ENCODE data around the gene INHA. TPM values are rescaled to one million over a fixed set of nuclear protein-coding genes. Genes with fewer than 3 reads are reported as not detected.

Gene INHA
- total RNA-seq, 2 experiments from 2014 or later = not detected

DNA sequence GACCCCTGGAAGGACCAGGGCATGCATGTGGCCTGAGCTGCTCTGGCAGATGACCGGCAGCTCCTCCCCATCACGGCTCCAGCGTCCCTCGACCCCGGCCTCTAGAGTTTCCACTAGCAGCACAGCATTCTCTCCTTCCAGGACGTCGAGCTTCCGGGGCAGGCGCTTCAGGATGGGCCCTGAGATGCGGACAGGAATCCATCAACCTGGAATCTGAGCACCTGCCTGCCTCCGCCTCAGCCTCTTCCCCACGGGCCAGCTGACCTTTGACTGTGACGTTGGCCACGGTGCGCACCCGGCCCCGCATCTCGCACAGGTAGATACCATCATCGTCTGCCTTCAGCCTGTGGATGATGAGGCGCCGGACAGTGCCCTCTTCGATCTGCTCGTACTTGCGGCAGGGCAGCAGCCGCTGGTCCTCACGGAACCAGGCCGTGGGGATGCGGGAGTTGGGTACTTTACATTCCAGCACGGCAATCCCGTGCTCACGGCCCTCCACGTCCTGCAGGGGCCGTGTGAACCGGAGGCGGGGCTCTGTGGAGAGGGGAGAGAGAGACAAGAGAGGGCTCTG, 4.2 kb upstream of the INHA start:
- Mint-ChIP-seq H3K9me3 (no peaks in the 10 kb centered on the region), H3K27ac (no peak overlapping the region), H3K4me3 (no peak overlapping the region), H3K36me3 (ENCODE audit: low read depth) (no peaks in the 10 kb centered on the region), H3K4me1 (ENCODE audit: low read depth) (no peaks in the 10 kb centered on the region), H3K27me3 (peaks cover 55% of the 10 kb centered on the region)
- intact Hi-C loops (cut with DNase I, micrococcal nuclease) = no loop called here
- H3K9me3 ChIP-seq (ENCODE audit: control insufficient read depth in 1 of 2, insufficient read depth in 1 of 2, low read length in 2 of 2) = peaks cover 0 to 4% of the 10 kb centered on the region in 2 experiments
- H3K27ac ChIP-seq (ENCODE audit: low read depth in 1 of 2, low read length in 2 of 2) = no peak overlapping the region
- peaks cover 24 to 44% of the 10 kb centered on the region in 2 experiments for H3K27me3 ChIP-seq (ENCODE audit: control insufficient read depth in 1 of 2, insufficient read depth in 2 of 2, low read length in 2 of 2)
- ChIA-PET POLR2A (no interaction called here), CTCF (no interaction called here)
- ATAC-seq (ENCODE audit: poor library complexity) (no peak), DNase-seq (no peak)
- H3K4me1 ChIP-seq (ENCODE audit: insufficient read depth, low read length) = peaks cover 8% of the 10 kb centered on the region
- no peaks in the 10 kb centered on the region for H3K36me3 ChIP-seq (ENCODE audit: insufficient read depth, low read length)
- H3K4me3 ChIP-seq (ENCODE audit: low read length) = no peak overlapping the region
- TF ChIP-seq, protein P1, sequence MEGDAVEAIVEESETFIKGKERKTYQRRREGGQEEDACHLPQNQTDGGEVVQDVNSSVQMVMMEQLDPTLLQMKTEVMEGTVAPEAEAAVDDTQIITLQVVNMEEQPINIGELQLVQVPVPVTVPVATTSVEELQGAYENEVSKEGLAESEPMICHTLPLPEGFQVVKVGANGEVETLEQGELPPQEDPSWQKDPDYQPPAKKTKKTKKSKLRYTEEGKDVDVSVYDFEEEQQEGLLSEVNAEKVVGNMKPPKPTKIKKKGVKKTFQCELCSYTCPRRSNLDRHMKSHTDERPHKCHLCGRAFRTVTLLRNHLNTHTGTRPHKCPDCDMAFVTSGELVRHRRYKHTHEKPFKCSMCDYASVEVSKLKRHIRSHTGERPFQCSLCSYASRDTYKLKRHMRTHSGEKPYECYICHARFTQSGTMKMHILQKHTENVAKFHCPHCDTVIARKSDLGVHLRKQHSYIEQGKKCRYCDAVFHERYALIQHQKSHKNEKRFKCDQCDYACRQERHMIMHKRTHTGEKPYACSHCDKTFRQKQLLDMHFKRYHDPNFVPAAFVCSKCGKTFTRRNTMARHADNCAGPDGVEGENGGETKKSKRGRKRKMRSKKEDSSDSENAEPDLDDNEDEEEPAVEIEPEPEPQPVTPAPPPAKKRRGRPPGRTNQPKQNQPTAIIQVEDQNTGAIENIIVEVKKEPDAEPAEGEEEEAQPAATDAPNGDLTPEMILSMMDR (IDR thresholded peaks at IDR 0.05) = no peak

DNA sequence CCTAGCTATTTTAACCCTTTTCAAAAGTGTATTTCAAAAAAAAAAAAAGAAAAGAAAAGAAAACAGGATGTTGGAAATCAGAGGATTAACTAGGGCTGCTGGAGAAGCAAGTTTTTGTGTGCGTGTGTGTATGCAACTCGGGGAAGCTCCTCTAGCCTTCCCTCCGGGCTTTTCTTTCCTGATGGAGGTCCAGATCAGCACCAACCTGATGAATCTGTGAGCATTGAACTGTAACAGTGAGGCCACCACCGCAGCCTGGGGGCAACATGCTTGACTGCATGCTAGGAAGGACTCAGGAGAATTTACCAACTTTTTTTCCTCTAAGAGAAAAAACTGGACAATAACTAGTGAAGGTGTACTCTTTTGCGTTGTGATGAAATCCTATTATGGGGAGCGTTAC, 3.1 kb upstream of the INHA start:
- Mint-ChIP-seq H3K27me3 (peaks cover 51% of the 10 kb centered on the region), H3K4me3 (no peak overlapping the region), H3K9me3 (no peaks in the 10 kb centered on the region), H3K36me3 (ENCODE audit: low read depth) (no peaks in the 10 kb centered on the region), H3K27ac (no peak overlapping the region), H3K4me1 (ENCODE audit: low read depth) (no peaks in the 10 kb centered on the region)
- no peak for ATAC-seq (ENCODE audit: poor library complexity)
- peaks cover 0 to 4% of the 10 kb centered on the region in 2 experiments for H3K9me3 ChIP-seq (ENCODE audit: control insufficient read depth in 1 of 2, insufficient read depth in 1 of 2, low read length in 2 of 2)
- peaks cover 23 to 48% of the 10 kb centered on the region in 2 experiments for H3K27me3 ChIP-seq (ENCODE audit: control insufficient read depth in 1 of 2, insufficient read depth in 2 of 2, low read length in 2 of 2)
- DNase-seq = no peak
- peaks cover 8% of the 10 kb centered on the region for H3K4me1 ChIP-seq (ENCODE audit: insufficient read depth, low read length)
- TF ChIP-seq, protein P1 (IDR thresholded peaks at IDR 0.05) = no peak
- CTCF ChIA-PET = no interaction called here
- no peak overlapping the region for H3K4me3 ChIP-seq (ENCODE audit: low read length)
- H3K27ac ChIP-seq (ENCODE audit: low read depth in 1 of 2, low read length in 2 of 2) = no peak overlapping the region
- H3K36me3 ChIP-seq (ENCODE audit: insufficient read depth, low read length) = no peaks in the 10 kb centered on the region
- POLR2A ChIA-PET = no interaction called here
- intact Hi-C loops (cut with DNase I, micrococcal nuclease) = no loop called here

DNA sequence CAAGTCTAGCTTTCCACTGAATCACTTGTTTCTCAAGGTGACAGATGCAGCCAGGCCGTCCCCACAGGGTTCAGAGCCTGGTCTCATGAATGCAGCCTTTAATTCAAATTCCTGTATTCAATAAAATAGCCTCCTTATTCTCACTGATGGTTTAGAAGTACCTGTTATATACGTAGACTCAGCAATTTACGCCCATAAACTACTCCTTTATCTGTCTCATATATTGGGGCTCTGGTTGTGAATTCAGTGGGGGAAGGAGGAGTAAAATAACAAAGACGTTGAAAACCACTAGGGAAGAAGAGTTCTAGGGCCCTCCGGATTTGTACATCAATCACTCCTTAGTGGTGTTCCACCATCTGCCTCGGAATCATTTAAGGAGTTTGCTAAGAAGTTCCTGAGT, 2.5 kb upstream of the INHA start:
- no peak for ATAC-seq (ENCODE audit: poor library complexity)
- Histone ChIP-seq H3K27ac (ENCODE audit: low read depth in 1 of 2, low read length in 2 of 2) (no peak overlapping the region), H3K9me3 (ENCODE audit: control insufficient read depth in 1 of 2, insufficient read depth in 1 of 2, low read length in 2 of 2) (peaks cover 0 to 4% of the 10 kb centered on the region in 2 experiments), H3K4me3 (ENCODE audit: low read length) (no peak overlapping the region), H3K27me3 (ENCODE audit: control insufficient read depth in 1 of 2, insufficient read depth in 2 of 2, low read length in 2 of 2) (peaks cover 23 to 48% of the 10 kb centered on the region in 2 experiments), H3K4me1 (ENCODE audit: insufficient read depth, low read length) (peaks cover 8% of the 10 kb centered on the region), H3K36me3 (ENCODE audit: insufficient read depth, low read length) (no peaks in the 10 kb centered on the region)
- Mint-ChIP-seq H3K36me3 (ENCODE audit: low read depth) (no peaks in the 10 kb centered on the region), H3K27me3 (peaks cover 45% of the 10 kb centered on the region), H3K4me3 (peak overlapping the region; percentile 14), H3K27ac (no peak overlapping the region), H3K4me1 (ENCODE audit: low read depth) (no peaks in the 10 kb centered on the region), H3K9me3 (no peaks in the 10 kb centered on the region)
- ChIA-PET CTCF (no interaction called here), POLR2A (interaction anchor here (0.6 kb wide), 1 partner anchor 15 kb away, joined by 3 read pairs; no protein-coding TSS in a partner anchor)
- no peak for DNase-seq
- intact Hi-C loops (cut with DNase I, micrococcal nuclease) = no loop called here
- TF ChIP-seq, protein P1 (IDR thresholded peaks at IDR 0.05) = no peak
